Heart left ventricle (tissue), 16 donors: Measurements from ENCODE around the gene ENTPD7. TPM values are rescaled to one million over a fixed set of nuclear protein-coding genes. Genes with fewer than 3 reads are reported as not detected.

Source experiments
- ATAC-seq, 4 donors: fragments of 200-7000 bp; cut with Tn5 transposase; one replicate each; pipeline ENCODE4 v1.9.1; 2020 to 2022; ENCODE audit warnings: moderate library complexity in 4 of 4, mild to moderate bottlenecking in 3 of 4, moderate number of reproducible peaks in 1 of 4
- DNase-seq, 5 donors: peaks; one replicate each; pipeline ENCODE4 v3.0.0-alpha.2; 2020
- H3K27ac ChIP-seq, 12 donors: fragments of 200-600 bp; sonication (generic) in 4 of 12; one replicate each; pipeline versions ENCODE4 v1.5.0 to v1.8.0; 2016 to 2022; ENCODE audit warnings: mild to moderate bottlenecking in 2 of 12
- H3K27me3 ChIP-seq, 9 donors: fragments of 200-600 bp; sonication (generic) in 2 of 9; one replicate each; pipeline versions ENCODE4 v1.5.1 to v1.8.0; 2016 to 2022; ENCODE audit warnings: mild to moderate bottlenecking in 3 of 9
- H3K36me3 ChIP-seq, 9 donors: fragments of 200-600 bp; sonication (generic) in 2 of 9; one replicate each; pipeline versions ENCODE4 v1.5.0 to v1.8.0; 2018 to 2022; ENCODE audit warnings: mild to moderate bottlenecking in 2 of 9
- H3K4me1 ChIP-seq, 12 donors: fragments of 200-600 bp; sonication (generic) in 4 of 12; one replicate each; pipeline versions ENCODE4 v1.5.0 to v1.8.0; 2016 to 2022; ENCODE audit warnings: mild to moderate bottlenecking in 3 of 12
- H3K4me3 ChIP-seq, 12 donors: fragments of 200-600 bp; sonication (generic) in 4 of 12; one replicate each; pipeline versions ENCODE4 v1.5.0 to v1.8.0; 2017 to 2022; ENCODE audit warnings: mild to moderate bottlenecking in 9 of 12, moderate library complexity in 4 of 12
- H3K9me3 ChIP-seq, 12 donors: fragments of 200-600 bp; sonication (generic) in 4 of 12; one replicate each; pipeline versions ENCODE4 v1.5.0 to v1.8.0; 2016 to 2022; ENCODE audit warnings: mild to moderate bottlenecking in 1 of 12
- CTCF ChIP-seq, 12 donors: fragments of 200-600 bp; sonication (generic) in 4 of 12; IDR thresholded peaks; one replicate each; pipeline versions ENCODE4 v1.5.0 to v1.8.0; 2018 to 2022; ENCODE audit warnings: antibody characterized with exemption in 12 of 12, mild to moderate bottlenecking in 5 of 12
- POLR2A ChIP-seq, 2 donors: fragments of 450-650 bp; IDR thresholded peaks; one replicate each; pipeline ENCODE4 v1.6.1; 2017; ENCODE audit warnings: antibody characterized with exemption in 2 of 2, mild to moderate bottlenecking in 2 of 2, moderate library complexity in 2 of 2
- WGBS, 4 donors: extraction: QIAGEN DNeasy Blood & Tissue Kit in 2 of 4; methylation state at CpG; one replicate each; pipeline versions ENCODE4 v1.1.5 to v1.1.7; 2013 to 2018; 5-methylcytosine and 5-hydroxymethylcytosine counted together
- intact Hi-C, 10 donors: fragments of 100-400 bp; cut with DNase I; formaldehyde crosslinking; loops; one replicate each; pipeline versions ENCODE4 v1.11.1 to v1.14.2; 2022
- long read RNA-seq, 3 donors: library from polyadenylated mRNA; unstranded; transcript quantifications; one replicate each; pipeline ENCODE4 v2.0.0, GENCODE V29; 2020 to 2021
- polyA plus RNA-seq, 2 donors: library from polyadenylated mRNA; stranded (reverse); fragments of 200-250 nt; gene quantifications; one replicate each; pipeline ENCODE4 v1.2.3, GENCODE V29; 2013
- total RNA-seq, 9 donors: library from RNA; depleted of rRNA in 2 of 9; stranded (reverse); fragments of >200 nt in 2 of 9; fragmentation: NEBNext Ultra II Directional in 3 of 9; extraction: Animal tissue kit (Norgen Biotek cat#: 25700) in 3 of 9; gene quantifications; one replicate each; pipeline versions ENCODE4 v1.1.0 to v1.2.4, GENCODE V29; 2016 to 2023
- donor health status: ischemic (EF 13 %, LVEDD 7.1; RV severe dilation, severe dysfunction).
- donor health status: healthy with polysubstance abuse.
- donor health status: DM: no; HTN: yes; CAD: no.
- donor health status: DM: no; HTN: no; CAD: no.
- donor health status: ischemic (EF 25% LVEDD 6.9; RV normal size, moderate dysfunction).
- donor health status: ischemic (EF 25% LVEDD 5.7; RV mildly dilated, moderate dysfunction).
- donor health status: healthy.
- donor health status: DM: yes; HTN: yes; CAD: no.
- donor health status: ischemic (EF 35%, LVEDD 5.7; RV mildly dilated, moderate dysfunction).
- donor health status: nonischemic (EF 11% LVEDD 7.7; RV severe dilation, severe dysfunction).
- donor health status: DM: yes; HTN: yes; CAD: no.
- donor health status: PGD.
- donor health status: ischemic (EF 29% LVEDD 5.4; RV normal size, mild dysfunction).
- donor health status: nonischemic (EF 23%, LVEDD 6.1; RV moderate dilation, normal function).

The ENTPD7 gene
- total RNA-seq (1 to 10 TPM; 1.1 to 5.6 (median 2.7) TPM), polyA plus RNA-seq (1 to 10 TPM in 1 of 2 donors, under 1 TPM in 1; 0.23 to 3.8 TPM)
- long read RNA-seq, donor 1: 0 reads
- long read RNA-seq, donor 2, partial matches to known transcripts: 1 of 16 reads
- long read RNA-seq, donor 2, other reads (novel, unspliced or antisense): 13 of 16 reads
- long read RNA-seq, donor 3, partial matches to known transcripts: 1 of 1 reads
- long read RNA-seq, donor 3, other reads (novel, unspliced or antisense): 0 of 1 reads

DNA sequence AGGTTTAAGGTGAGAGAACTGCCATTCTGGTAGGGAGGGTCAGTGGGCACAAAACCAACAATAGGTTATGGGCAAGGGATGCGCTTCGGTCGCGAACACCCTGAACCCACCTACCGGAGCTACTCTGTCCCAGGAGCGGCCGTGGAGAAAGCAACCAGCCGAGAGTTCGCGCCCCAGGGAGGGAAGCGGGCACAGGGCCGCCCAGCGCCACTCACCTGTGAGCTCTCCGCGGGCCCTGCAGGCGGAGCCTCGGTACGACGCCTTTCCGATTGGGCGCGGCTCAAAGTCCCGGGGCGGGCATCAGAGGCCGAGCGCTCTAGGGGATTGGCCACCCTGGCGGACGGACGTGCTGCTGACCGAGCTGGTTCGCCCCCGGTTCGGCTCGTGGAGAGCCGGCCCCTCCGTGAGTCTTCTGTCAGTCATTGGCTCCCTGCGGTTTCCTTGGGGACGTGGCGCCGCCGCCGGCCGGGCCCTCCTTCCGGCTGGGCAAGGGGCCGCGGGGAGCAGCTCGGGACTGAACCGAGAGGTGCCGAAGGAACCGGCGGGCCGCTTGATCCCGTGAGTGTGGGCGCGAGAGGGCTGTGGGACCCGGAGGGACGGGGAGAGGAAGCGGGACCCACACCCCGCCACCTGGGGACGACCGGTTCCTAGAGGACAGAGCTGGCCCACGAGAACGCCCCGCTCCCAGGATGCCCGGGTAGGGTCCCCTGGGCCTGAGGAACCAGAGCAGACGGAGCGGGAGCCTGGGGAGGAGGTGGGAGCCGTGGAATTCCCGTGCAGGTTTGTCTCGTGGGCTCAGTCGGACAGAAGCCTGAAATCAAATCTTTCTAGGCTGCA lies at the start of gene ENTPD7:
TSS of gene ENTPD7 (plus strand) at position 479 of the 837 bp plus-strand sequence. CDS start 448 bp downstream, outside the sequence.
- peak within 1 kb of the TSS in 9 of 12 donors; percentile 6 to 77 (median 45) for H3K27ac ChIP-seq
- intact Hi-C loops: loop anchor here in 7 of 10 donors (1.0 to 5.0 kb wide), 3 partner anchors 37 to 39 kb away; partner anchors contain the start of gene SLC25A28 (in 7 of the 7)
- 0 to 1% (median 0%) methylated on average over 31 to 71 of the region's 71 CpGs for WGBS, 4 donors

DNA sequence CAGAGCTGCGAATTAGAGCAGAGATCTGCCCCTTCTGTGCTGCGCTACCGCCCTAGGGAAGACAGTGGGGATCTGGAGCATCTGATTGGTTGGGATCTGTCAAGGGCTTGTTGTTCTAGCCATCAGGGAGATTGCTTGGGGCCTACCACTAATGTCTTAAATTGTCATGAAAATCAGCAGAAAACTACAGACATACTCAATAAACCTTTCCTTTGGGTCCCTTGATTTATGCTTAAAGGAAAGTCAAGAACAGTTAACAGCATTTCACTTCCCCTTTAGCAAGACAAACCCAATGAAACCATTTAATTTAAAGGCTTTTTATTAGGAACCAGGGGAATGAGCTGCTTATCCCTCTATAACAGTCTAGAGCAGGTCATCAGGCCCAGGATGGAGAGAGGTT lies 49.1 kb upstream of the ENTPD7 start:
- H3K4me3 ChIP-seq: no peak overlapping the region
- peaks cover 0 to 5% (median 0%) of the 10 kb centered on the region in 12 donors for H3K4me1 ChIP-seq
- no peaks in the 10 kb centered on the region for H3K9me3 ChIP-seq
- 89 to 100% (median 91%) methylated on average over 3 of the region's 3 CpGs for WGBS, 4 donors
- no peak overlapping the region for H3K27ac ChIP-seq
- TF ChIP-seq CTCF (IDR thresholded peaks at IDR 0.05): no peak
- no peak for TF ChIP-seq POLR2A (IDR thresholded peaks at IDR 0.05)
- H3K36me3 ChIP-seq: peaks cover 0 to 57% (median 47%) of the 10 kb centered on the region in 9 donors
- intact Hi-C loops: loop anchor here in 8 of 10 donors (2.0 to 10.0 kb wide), 8 partner anchors 105 to 1145 kb away; no protein-coding TSS in a partner anchor
- no peak for DNase-seq
- no peaks in the 10 kb centered on the region for H3K27me3 ChIP-seq
- no peak for ATAC-seq

More for the DNA sequence above, at the start of gene ENTPD7:
- Histone ChIP-seq H3K4me1 (peaks cover 0 to 36% (median 17%) of the 10 kb centered on the region in 12 donors), H3K4me3 (peak within 1 kb of the TSS; percentile 63 to 98 (median 81)), H3K9me3 (no peaks in the 10 kb centered on the region), H3K36me3 (peaks cover 0 to 15% (median 8%) of the 10 kb centered on the region in 9 donors), H3K27me3 (no peaks in the 10 kb centered on the region)
- peak in 1 of 2 donors; percentile 53 for TF ChIP-seq POLR2A (IDR thresholded peaks at IDR 0.05)
- TF ChIP-seq CTCF (IDR thresholded peaks at IDR 0.05): peak in 11 of 12 donors; percentile 14 to 52 (median 36)
- DNase-seq: peak; percentile 95 to 97 (median 96)
- ATAC-seq: peak; percentile 99 to 100 (median 100)

GRCh38 chr10:99611326-99611725 lies 48.0 kb upstream of the ENTPD7 start:
- intact Hi-C loops: loop anchor here in 8 of 10 donors (2.0 to 10.0 kb wide), 8 partner anchors 103 to 1147 kb away; no protein-coding TSS in a partner anchor
- Histone ChIP-seq H3K27ac (no peak overlapping the region), H3K4me1 (peaks cover 0 to 13% (median 1%) of the 10 kb centered on the region in 12 donors), H3K36me3 (peaks cover 0 to 60% (median 47%) of the 10 kb centered on the region in 9 donors), H3K9me3 (no peaks in the 10 kb centered on the region), H3K4me3 (no peak overlapping the region), H3K27me3 (no peaks in the 10 kb centered on the region)
- no peak for ATAC-seq
- WGBS, 4 donors: 65 to 69% (median 68%) methylated on average over 4 of the region's 4 CpGs
- DNase-seq: no peak
- no peak for TF ChIP-seq CTCF (IDR thresholded peaks at IDR 0.05)
- TF ChIP-seq POLR2A (IDR thresholded peaks at IDR 0.05): no peak
